Heart right ventricle (tissue), 16 donors: ENCODE results near the gene RNF207. TPM values are rescaled to one million over a fixed set of nuclear protein-coding genes. Genes with fewer than 3 reads are reported as not detected.

Source experiments
- ATAC-seq, 8 donors: fragments of 200-7000 bp; cut with Tn5 transposase; one replicate each; pipeline ENCODE4 v1.9.1; 2020; ENCODE audit warnings: mild to moderate bottlenecking in 8 of 8, moderate library complexity in 8 of 8, moderate number of reproducible peaks in 1 of 8
- DNase-seq, 2 donors: peaks; one replicate each; pipeline ENCODE4 v3.0.0-alpha.2; 2020
- H3K27ac ChIP-seq, 10 donors: fragments of 200-600 bp; sonication (generic) in 2 of 10; one replicate each; pipeline versions ENCODE4 v1.5.0 to v1.8.0; 2020 to 2022; ENCODE audit warnings: mild to moderate bottlenecking in 3 of 10
- H3K27me3 ChIP-seq, 7 donors: fragments of 200-600 bp; one replicate each; pipeline ENCODE4 v1.8.0; 2021 to 2022; ENCODE audit warnings: mild to moderate bottlenecking in 2 of 7
- H3K36me3 ChIP-seq, 9 donors: fragments of 200-600 bp; sonication (generic) in 1 of 9; one replicate each; pipeline versions ENCODE4 v1.5.0 to v1.8.0; 2020 to 2022; ENCODE audit warnings: mild to moderate bottlenecking in 2 of 9
- H3K4me1 ChIP-seq, 9 donors: fragments of 200-600 bp; sonication (generic) in 1 of 9; one replicate each; pipeline versions ENCODE4 v1.5.0 to v1.8.0; 2020 to 2022; ENCODE audit warnings: mild to moderate bottlenecking in 4 of 9
- H3K4me3 ChIP-seq, 10 donors: fragments of 200-600 bp; sonication (generic) in 2 of 10; one replicate each; pipeline versions ENCODE4 v1.5.0 to v1.8.0; 2020 to 2022; ENCODE audit warnings: mild to moderate bottlenecking in 7 of 10, moderate library complexity in 2 of 10
- H3K9me3 ChIP-seq, 11 donors: fragments of 200-600 bp in 10 of 11; sonication (generic) in 2 of 11; one replicate each; pipeline versions ENCODE4 v1.5.0 to v1.8.0; 2013 to 2022; ENCODE audit warnings: mild to moderate bottlenecking in 2 of 11, control low read depth in 1 of 11, moderate library complexity in 1 of 11
- WGBS, 2 donors: extraction: QIAGEN DNeasy Blood & Tissue Kit; methylation state at CpG; one replicate each; pipeline ENCODE4 v1.1.7; 2013; ENCODE audit warnings: inconsistent platforms in 1 of 2; 5-methylcytosine and 5-hydroxymethylcytosine counted together
- intact Hi-C, 10 donors: fragments of 100-400 bp; cut with DNase I; formaldehyde crosslinking; loops; one replicate each; pipeline versions ENCODE4 v1.11.1 to v1.14.2; 2022
- polyA plus RNA-seq, 2 donors: library from polyadenylated mRNA; stranded (reverse); fragments of 200-250 nt; gene quantifications; one replicate each; pipeline ENCODE4 v1.2.3, GENCODE V29; 2013
- total RNA-seq, 10 donors: library from RNA; stranded (reverse); fragmentation: NEBNext Ultra II Directional in 3 of 10; extraction: Animal tissue kit (Norgen Biotek cat#: 25700) in 3 of 10; gene quantifications; one replicate each; pipeline versions ENCODE4 v1.2.1 to v1.2.4, GENCODE V29; 2021 to 2023
- TF ChIP-seq, protein P1 (sequence below), 9 donors: fragments of 200-600 bp; sonication (generic) in 2 of 9; IDR thresholded peaks; one replicate each; pipeline versions ENCODE4 v1.5.0 to v1.8.0; 2021 to 2022; ENCODE audit warnings: antibody characterized with exemption in 9 of 9, mild to moderate bottlenecking in 5 of 9, moderate library complexity in 1 of 9
- donor health status: Arrhythmogenic right ventricular cardiomyopathy.
- donor health status: ischemic (EF 13 %, LVEDD 7.1; RV severe dilation, severe dysfunction).
- donor health status: healthy with polysubstance abuse.
- donor health status: DM: no; HTN: yes; CAD: no.
- donor health status: DM: no; HTN: no; CAD: no.
- donor health status: ischemic (EF 25% LVEDD 6.9; RV normal size, moderate dysfunction).
- donor health status: ischemic (EF 25% LVEDD 5.7; RV mildly dilated, moderate dysfunction).
- donor health status: healthy.
- donor health status: DM: yes; HTN: yes; CAD: no.
- donor health status: Ischemic cardiomyopathy.
- donor health status: ischemic (EF 35%, LVEDD 5.7; RV mildly dilated, moderate dysfunction).
- donor health status: nonischemic (EF 11% LVEDD 7.7; RV severe dilation, severe dysfunction).
- donor health status: DM: yes; HTN: yes; CAD: no.
- donor health status: PGD.
- donor health status: ischemic (EF 29% LVEDD 5.4; RV normal size, mild dysfunction).
- donor health status: nonischemic (EF 23%, LVEDD 6.1; RV moderate dilation, normal function).

The RNF207 gene
- total and polyA plus RNA-seq, 12 donors: 16.2 to 183 (median 67.4) TPM

DNA sequence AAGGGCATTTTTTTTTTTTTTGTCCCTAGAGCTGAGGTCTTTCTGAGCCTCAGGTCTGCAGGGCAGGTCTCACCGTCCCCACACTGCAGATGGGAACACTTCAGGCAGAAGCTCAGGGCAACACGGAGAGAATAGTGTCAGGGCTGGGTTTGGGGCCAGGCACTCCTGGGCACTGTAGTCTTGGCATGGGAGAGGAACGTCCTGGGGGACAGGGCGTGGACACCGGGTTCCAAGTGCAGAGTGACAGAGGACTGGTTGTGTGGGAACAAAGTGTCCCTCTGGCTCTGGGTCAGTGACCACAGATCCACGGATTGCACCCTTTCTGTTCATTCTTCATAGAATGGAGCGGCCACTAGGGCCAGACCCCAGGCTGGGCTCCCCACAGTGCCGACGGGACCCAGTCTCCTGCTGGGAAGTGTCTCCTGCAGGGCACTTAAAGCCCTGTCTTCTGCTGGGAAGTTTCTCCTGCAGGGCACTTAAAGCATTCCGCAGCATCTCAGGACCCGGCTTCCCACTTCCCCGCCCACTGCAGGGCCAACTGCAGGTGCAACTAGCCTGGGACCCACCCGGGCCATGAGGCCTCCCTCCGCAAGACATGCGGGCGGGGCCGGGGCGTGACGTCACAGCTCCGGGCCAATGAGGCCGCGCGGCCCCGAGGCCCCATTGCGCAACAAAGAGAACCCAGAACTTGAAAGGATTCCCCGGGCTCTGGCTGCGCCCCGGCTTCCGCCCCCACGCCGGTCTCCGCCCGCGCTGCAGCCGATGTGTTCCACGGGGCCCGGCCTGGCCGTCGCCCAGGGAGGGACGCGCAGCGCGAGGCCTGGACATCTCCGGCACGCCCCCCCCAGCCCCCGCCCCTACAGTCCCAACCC, 53.8 kb downstream of the RNF207 start:
- Histone ChIP-seq H3K36me3 (no peaks in the 10 kb centered on the region), H3K4me3 (peak overlapping the region; percentile 30 to 78 (median 66)), H3K27ac (peak overlapping the region in 6 of 10 donors; percentile 65 to 78 (median 72)), H3K4me1 (peaks cover 14 to 45% (median 36%) of the 10 kb centered on the region in 9 donors), H3K9me3 (no peaks in the 10 kb centered on the region), H3K27me3 (peaks cover 0 to 44% (median 32%) of the 10 kb centered on the region in 7 donors)
- ATAC-seq: peak; percentile 53 to 68 (median 61)
- WGBS, 2 donors: 7 to 10% methylated on average over 46 of the region's 46 CpGs
- DNase-seq: peak; percentile 74 to 85
- intact Hi-C loops: loop anchor here in 2 of 10 donors (5.0 to 10.0 kb wide), 2 partner anchors 73 to 135 kb away; partner anchors contain the start of gene ACOT7 (in 1 of the 2)
- TF ChIP-seq, protein P1, sequence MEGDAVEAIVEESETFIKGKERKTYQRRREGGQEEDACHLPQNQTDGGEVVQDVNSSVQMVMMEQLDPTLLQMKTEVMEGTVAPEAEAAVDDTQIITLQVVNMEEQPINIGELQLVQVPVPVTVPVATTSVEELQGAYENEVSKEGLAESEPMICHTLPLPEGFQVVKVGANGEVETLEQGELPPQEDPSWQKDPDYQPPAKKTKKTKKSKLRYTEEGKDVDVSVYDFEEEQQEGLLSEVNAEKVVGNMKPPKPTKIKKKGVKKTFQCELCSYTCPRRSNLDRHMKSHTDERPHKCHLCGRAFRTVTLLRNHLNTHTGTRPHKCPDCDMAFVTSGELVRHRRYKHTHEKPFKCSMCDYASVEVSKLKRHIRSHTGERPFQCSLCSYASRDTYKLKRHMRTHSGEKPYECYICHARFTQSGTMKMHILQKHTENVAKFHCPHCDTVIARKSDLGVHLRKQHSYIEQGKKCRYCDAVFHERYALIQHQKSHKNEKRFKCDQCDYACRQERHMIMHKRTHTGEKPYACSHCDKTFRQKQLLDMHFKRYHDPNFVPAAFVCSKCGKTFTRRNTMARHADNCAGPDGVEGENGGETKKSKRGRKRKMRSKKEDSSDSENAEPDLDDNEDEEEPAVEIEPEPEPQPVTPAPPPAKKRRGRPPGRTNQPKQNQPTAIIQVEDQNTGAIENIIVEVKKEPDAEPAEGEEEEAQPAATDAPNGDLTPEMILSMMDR (IDR thresholded peaks at IDR 0.05): no peak

DNA sequence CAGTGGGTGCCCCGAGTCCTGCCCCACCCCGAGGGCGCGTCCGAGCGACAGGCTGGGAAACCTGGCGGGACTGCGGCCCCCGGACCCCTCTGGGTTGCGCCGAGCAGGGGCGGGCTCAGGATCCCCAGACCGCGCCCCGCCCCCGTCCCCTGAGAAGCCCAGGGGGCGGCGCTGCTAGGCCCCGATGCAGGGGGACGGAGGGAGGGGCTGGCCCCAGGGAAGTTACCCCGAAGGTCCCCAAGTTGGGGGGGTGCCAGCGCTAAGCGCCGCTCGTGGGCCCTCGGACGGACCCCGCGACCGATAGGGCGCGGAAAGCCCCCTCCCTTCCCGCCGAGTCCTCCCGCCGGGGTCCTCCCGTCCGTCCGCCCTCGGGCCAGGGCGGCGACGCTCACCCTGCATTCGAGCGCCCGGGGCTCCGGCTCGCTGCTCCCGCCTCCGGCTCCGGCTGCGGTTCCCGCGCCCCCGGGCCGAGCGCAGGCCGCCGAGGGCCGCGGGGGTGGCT, 54.6 kb downstream of the RNF207 start:
- ATAC-seq (peak in 4 of 8 donors; percentile 3 to 40 (median 18)), DNase-seq (peak in 1 of 2 donors; percentile 50)
- 1 to 2% methylated on average over 38 to 61 of the region's 61 CpGs for WGBS, 2 donors
- TF ChIP-seq, protein P1 (IDR thresholded peaks at IDR 0.05): no peak
- peak overlapping the region in 8 of 10 donors; percentile 15 to 78 (median 72) for H3K27ac ChIP-seq
- no peaks in the 10 kb centered on the region for H3K36me3 ChIP-seq
- no peaks in the 10 kb centered on the region for H3K9me3 ChIP-seq
- H3K4me1 ChIP-seq: peaks cover 14 to 45% (median 36%) of the 10 kb centered on the region in 9 donors
- intact Hi-C loops: loop anchor here in 1 of 10 donors (5.0 kb wide), 1 partner anchor 72 kb away; no protein-coding TSS in a partner anchor
- H3K27me3 ChIP-seq: peaks cover 0 to 44% (median 32%) of the 10 kb centered on the region in 7 donors
- H3K4me3 ChIP-seq: peak overlapping the region; percentile 30 to 78 (median 66)

DNA sequence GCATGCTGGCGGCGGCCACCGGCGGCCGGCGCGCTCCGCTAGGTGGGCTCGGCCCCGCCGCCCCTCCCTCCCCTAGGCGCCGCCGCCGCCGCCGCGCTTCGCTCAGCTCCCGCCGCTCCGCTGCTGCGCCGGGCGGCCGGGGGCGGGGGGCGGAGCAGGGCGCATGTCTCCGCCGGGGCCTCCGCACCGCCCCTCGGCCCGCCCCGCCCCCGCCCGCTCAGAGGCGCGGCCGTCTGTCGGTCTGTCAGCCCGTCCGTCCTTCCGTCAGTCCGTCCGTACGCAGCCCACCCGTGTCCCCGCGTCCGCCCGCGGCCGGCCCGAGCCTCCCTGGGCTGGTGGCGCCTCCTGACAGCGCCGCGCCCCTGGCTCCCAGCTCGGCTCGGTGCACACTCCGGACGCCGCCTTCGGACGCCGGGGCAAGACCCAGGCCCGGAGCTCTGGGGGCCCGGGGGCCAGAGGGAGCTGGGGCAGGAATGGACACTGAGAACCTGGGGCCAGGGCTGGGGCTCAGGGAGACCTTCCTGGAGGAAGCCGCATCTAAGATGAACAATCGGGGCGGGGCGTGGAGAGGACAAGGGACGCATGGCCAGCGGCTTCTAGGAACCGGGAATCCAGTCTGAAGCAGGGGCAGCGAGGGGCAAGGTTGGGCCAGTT, 55.2 kb downstream of the RNF207 start, which contains the start of gene GPR153:
TSS of gene GPR153 (minus strand) at position 138 of the 654 bp plus-strand sequence. CDS start 6,193 bp downstream, outside the sequence.
- intact Hi-C loops: loop anchor here in 1 of 10 donors (5.0 kb wide), 1 partner anchor 71 kb away; no protein-coding TSS in a partner anchor
- Histone ChIP-seq H3K4me1 (peaks cover 14 to 45% (median 36%) of the 10 kb centered on the region in 9 donors), H3K4me3 (peak within 1 kb of the TSS; percentile 30 to 78 (median 66)), H3K27ac (peak within 1 kb of the TSS in 9 of 10 donors; percentile 22 to 83 (median 73)), H3K9me3 (no peaks in the 10 kb centered on the region), H3K27me3 (peaks cover 0 to 44% (median 32%) of the 10 kb centered on the region in 7 donors), H3K36me3 (no peaks in the 10 kb centered on the region)
- 1% methylated on average over 40 to 78 of the region's 78 CpGs for WGBS, 2 donors
- DNase-seq: peak in 1 of 2 donors; percentile 63
- TF ChIP-seq, protein P1 (IDR thresholded peaks at IDR 0.05): no peak
- peak in 7 of 8 donors; percentile 19 to 71 (median 33) for ATAC-seq
